ENCODE data around the gene PLAU.
"Not testable (repeated sequence)": the region's sequence is repeated elsewhere in the genome, so short reads cannot be mapped to it uniquely, and the experiment has no call there.

Gene PLAU

DNA sequence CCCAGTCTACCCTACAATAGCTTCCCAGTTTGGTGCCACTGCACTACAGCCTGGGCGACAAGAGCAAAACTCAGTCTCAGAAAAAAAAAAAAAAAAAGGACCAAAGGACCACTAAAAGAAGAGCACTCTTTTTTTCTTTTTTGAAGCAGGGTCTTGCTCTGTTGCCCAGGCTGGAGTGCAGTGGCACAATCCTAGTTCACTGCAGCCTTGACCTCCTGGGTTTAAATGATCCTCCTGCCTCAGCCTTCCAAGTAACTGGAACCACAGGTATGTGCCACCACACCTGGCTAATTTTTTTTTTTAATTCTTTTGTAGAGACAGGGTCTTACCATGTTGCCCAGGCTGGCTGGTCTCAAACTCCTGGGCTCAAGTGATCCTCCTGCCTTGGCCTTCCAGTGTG, 14.0 kb downstream of the PLAU start:
- no peak for DNase-seq

DNA sequence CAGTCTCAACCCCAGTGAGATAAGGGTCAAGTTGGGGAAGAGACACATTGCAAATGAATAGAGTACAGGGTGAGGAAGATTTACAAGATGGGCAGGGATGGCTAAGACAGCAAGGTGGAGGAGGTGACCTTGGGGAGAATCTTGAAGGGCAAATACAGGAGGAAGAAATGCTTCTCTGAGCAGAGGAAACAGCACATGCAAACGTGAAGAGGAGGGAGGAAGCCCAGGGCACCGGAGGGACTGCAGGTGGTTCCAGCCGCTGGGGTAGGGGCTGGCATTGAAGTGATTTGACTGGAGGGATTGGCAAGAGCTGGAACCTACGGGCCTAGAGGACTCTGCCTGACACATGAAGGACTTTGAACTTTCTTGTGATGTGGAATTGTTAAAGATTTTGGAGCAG, 14.6 kb downstream of the PLAU start:
- no peak for DNase-seq

DNA sequence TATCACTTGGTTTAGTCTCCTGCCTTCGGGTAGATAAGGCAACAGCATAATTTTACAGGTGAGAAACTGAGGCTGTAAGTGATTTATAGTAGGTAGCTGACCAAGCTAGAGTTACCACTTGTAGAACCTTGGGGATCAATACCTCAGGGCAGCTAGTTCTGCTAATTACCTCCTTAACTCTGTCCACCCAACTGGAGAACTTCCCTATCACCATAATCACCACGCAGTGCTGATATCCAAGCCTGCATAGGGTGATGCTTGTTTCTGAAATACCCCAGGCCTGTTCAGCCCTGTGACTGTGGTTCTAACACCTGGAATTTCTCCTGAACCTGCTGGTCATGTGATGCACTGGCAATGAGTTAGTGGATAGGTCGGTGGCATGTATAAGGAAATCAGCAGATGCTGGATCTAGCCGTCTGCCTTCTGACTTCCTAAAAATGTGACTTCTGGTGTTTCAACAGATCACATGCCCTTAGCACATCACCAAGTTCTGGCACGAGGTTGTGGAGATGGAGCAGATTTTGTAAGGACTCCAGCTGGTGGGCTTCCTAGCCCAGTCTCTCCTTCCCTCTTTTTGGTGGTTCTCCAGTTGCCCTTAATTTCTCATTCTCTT, 15.3 kb downstream of the PLAU start:
- no peak for DNase-seq

GRCh38 chr10:73930630-73931327, 19.8 kb downstream of the PLAU start:
- not testable (repeated sequence) for DNase-seq

DNA sequence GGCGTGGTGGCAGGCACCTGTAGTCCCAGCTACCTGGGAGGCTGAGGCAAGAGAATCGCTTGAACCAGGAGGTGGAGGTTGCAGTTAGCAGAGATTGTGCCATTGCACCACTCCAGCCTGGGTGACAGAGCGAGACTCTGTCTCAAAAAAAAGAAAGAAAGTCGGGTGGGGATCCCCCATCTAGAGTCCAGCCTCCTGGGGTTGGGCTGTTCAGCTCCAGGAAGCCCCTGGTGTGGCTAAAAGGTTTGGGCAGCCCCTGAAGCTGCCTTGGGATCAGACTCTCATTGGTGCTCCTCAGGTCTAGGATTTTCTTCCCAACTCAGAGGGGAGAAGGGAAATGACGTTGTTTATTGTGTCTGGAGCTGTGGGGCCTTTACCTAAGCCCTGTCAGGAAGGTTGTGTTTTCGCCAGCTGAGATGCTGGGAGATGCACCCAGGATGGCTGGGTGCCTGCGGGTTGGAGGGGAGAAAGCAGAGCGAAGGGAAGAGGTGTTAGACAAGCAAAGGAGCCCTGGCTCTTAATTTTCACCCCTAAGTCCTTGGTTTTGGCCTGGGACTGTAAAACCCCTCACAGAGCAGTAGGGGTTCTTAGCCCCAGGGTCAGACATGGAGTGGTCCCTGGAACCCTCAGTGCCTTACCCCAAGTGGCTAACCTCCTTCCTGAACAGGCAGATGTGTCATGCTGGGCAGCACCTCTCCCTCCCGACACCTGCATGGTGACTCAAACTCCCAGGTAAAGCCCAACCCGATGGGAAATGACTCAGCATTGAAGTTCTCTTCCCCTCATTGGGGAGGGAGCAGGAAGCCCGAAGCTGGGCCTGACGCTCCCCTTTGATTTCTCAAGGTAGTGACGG, 21.1 kb downstream of the PLAU start:
- no peak for DNase-seq

- no peak for DNase-seq
These were observed 21.7 kb downstream of the PLAU start for GRCh38 chr10:73932620-73933112.

GRCh38 chr10:73934074-73934473, 23.1 kb downstream of the PLAU start:
- DNase-seq: no peak

DNA sequence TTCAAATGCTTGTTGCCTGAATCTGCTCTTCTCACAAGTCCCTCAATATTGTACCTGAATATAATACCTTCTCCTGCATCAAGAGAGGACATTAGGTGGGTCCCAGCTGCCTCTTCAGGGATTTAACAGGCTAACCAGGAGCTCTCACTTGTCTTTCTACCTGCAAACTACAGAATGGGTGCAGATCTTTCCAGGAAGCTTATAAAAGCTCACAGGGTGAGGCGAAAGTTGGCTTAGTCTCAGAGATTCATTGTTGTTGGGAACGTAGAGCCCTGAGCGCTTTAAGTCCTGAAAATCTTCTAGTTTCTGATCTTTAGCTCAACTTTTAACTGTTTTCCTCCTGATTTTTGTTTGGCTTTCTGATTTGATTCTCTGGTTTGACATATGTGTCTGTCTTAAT, 25.0 kb downstream of the PLAU start:
- DNase-seq: no peak

DNA sequence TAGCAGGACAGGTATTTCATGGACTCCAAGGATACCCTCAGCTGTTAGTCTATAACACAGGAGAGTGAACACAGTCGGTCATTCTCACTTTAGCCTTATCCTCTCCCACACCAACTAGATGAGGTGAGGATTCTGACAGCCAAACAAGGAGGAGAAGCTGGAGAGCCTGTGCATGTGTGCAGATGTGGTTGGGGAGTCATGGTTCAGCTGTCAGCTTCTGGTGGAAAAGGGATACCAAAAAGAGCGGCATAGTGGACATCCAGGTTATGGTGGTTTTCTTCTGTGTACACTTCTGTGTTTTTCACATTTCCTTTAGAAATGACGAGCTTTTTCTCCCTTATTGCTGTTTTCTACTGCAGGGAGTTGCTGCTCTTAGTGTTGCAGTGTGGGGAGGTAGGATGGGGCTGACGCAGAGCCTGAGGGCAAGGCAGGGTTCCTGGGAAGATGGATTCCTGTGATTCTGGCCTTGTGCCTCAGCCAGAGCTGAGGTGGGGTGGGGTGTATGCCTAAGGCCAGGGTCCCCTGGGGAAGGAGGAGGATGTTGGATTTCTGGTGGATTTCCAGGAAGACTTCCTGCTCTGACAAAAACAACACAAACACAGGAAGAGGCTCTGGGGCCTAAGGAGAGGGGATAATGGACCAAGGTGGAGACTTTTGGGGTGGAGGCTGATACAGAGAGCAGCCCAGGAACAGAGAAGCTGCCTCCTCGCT, 26.6 kb downstream of the PLAU start:
- DNase-seq: no peak

DNA sequence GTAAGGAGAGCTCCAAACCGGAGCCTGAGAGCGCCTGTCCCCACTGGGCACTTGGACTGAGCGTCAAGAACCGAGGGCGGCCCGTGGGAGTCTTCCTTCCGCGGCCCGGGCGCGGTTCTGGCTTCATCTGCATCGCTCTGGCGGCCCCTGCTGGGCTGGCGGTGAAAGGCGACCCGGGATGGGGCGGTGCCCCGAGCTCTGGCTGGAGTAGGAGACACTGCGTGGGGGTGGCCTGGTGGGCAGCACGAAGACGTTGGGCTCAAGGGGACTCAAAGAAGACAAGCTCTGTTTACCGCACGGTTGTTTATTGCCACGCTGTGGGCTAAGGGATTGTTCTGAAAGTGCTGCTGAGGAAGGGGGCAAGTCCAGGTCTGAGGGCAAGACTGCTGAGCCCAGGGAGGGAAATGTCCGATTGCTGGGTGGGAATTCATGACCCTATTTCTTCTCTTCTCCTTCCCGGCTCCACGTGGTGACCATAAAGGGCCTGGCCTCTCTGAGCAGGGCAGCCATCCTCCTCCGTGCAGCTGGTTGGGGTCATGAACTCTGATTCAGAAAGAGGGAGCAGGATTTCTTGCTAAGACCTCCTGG, 29.8 kb downstream of the PLAU start:
- peak; percentile 89 for DNase-seq

GRCh38 chr10:73941300-73941699, 30.4 kb downstream of the PLAU start:
- no peak for DNase-seq

DNA sequence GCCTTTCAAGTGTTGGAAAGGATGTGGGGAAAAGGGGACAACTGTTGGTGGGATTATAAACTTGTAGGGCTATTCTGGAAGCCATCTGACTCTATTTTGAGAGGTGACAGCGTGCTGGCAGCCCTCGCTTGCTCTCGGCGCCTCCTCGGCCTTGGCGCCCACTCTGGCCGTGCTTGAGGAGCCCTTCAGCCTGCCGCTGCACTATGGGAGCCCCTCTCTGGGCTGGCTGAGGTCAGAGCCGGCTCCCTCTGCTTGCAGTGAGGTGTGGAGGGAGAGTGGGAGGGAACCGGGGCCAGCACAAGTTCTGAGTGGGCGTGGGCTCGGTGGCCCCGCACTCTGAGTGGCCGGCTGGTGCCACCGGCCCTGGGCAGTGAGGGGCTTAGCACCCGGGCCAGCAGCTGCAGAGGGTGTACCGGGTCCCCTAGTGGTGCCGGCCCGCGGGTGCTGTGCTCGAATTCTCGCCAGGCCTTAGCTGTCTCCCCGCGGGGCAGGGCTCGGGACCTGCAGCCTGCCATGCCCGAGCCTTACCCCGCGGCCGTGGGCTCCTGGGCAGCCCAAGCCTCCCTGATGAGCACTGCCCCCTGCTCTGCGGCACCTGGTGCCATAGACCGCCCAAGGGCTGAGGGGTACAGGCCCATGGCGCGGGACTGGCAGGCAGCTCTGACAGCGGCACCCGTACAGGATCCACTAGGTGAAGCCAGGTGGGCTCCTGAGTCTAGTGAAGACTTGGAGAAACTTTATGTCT, 33.6 kb downstream of the PLAU start:
- no peak for DNase-seq

DNA sequence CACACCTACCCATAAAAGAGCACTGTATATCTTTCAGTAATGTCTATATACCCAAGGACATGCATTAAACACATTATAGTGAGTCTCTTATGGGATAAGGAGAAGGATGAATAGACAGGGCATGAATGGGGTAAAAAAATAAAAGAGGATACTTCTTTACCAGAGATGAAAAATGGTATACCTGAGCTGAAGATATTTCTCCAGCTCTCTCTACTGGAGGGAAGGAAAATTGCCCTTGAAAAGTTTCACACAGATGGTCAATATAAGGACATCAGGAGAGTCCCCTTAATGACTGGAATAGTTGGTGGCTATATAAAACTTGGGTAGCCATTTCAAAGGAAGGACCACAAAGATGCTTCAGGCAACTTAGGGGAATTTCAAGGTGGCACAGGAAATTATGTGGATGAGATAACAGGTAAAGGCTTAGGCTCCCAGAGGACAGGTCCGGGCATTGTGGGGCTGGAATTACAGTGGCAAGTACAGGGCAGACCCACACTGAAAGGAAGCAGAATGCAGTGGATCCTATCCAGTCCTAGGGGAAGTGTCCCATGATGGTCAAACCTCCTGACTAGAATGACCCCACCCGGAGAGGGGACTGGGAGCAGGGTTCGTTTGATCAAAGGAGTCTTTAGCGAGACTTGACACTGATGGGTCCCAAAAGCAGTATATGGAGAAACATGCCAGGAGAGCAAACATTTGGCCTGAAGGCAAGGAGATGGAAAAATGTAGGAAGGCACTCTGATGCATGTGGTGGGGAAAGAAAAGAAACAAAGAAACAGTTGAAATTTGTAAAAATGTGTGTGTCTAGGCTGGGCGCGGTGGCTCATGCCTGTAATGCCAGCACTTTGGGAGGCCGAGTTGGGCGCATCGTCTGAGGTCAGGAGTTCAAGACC, 35.6 kb downstream of the PLAU start:
- no peak for DNase-seq

DNA sequence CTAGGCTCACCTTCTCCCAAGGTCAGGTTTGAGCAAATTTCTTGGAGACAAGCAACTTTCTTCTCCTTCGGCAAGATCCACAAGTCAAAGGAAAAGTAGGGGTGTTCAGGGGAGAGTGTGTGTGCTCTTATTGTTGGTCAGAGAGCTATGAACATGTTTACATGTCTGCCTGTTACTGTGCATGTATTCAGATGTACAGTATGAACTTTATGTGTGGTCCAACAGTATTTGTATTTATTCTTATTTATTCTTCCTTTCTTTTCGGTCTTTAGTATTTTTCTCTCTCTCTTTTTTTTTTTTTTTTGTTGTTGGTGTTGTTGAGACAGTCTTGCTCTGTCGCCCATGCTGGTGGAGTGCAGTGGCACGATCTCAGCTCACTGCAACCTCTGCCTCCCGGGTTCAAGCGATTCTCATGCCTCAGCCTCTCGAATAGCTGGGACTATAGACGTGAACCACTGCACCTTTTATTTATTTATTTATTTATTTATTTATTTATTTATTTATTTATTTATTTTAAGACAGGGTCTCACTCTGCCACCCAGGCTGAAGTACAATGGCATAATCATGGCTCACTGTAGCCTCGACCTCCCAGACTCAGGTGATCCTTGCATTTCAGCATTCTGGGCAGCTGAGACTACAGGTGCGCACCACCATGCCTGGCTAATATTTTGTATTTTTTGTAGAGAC, 38.2 kb downstream of the PLAU start:
- DNase-seq: no peak

- peak; percentile 77 for DNase-seq
These were observed 39.4 kb downstream of the PLAU start for GRCh38 chr10:73950155-73950948.

DNA sequence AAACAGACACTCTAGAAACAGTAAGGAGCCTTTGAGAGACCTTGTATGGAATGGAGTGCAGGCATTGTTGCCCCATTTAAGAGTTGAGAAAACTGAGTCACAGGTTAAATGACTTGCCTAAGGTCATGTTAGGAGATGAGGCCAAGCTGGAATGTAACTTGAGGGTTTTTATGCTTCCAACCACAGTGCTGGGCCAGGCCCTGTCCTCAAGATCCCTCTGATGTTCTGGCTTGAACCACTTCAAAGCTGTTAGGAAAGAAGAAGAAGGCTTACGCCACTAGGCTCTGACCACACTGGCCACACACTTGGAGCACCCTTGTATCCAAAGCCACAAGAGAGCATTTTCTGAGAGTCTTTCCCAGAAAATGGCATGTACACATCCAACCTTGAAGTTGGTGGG, 42.7 kb downstream of the PLAU start:
- DNase-seq: no peak

DNA sequence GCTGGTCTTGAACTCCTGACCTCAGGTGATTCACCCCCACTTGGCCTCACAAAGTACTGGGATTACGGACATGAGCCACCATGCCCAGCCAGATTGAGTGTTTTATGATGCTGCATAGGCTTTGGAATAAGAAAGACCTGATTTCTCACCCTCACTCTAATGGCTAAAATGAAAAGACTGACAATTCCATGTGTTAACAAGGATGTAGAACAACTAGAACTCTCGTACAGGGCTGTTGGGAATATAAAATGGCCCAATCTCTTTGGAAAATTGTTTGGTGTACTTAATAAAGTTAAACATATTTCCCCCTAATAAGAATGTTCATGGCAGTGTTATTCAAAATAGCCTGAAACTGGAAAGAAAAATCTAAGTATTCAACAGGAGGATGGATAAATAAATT, 43.8 kb downstream of the PLAU start:
- no peak for DNase-seq

GRCh38 chr10:73955719-73956118, 44.8 kb downstream of the PLAU start:
- no peak for DNase-seq

Measured in right forelimb (tissue), 1 donor.